Fibroblast of villous mesenchyme (primary cell): Measurements from ENCODE around the gene SGK1. TPM values are rescaled to one million over a fixed set of nuclear protein-coding genes. Genes with fewer than 3 reads are reported as not detected.
"Not testable (repeated sequence)": the region's sequence is repeated elsewhere in the genome, so short reads cannot be mapped to it uniquely, and the experiment has no call there.

Source experiments
- DNase-seq: peaks from one replicate; pipeline ENCODE4 v3.0.0-alpha.2; 2010; ENCODE audit warnings: low read depth
- H3K4me3 ChIP-seq: 2 replicates; pipeline ENCODE4 v1.5.1; 2011; ENCODE audit warnings: low read depth, mild to moderate bottlenecking, low read length
- CTCF ChIP-seq: IDR thresholded peaks from 2 replicates; pipeline ENCODE4 v1.5.1; 2012; ENCODE audit warnings: low read depth, mild to moderate bottlenecking, low read length; ENCODE audit not compliant: insufficient read depth
- total RNA-seq: library from RNA; depleted of rRNA; stranded (reverse); fragments of >200 nt; gene quantifications from 2 replicates; pipeline ENCODE4 v1.2.3, GENCODE V29; 2012

The SGK1 gene
- total RNA-seq, 1 donor = 244 TPM

- no peak for TF ChIP-seq CTCF
- no peak overlapping the region for H3K4me3 ChIP-seq
- no peak for DNase-seq
Measured at GRCh38 chr6:134216301-134217010, 101.5 kb downstream of the SGK1 start.

- H3K4me3 ChIP-seq, DNase-seq: not testable (repeated sequence)
Measured at GRCh38 chr6:134213410-134213809, 104.5 kb downstream of the SGK1 start.

DNA sequence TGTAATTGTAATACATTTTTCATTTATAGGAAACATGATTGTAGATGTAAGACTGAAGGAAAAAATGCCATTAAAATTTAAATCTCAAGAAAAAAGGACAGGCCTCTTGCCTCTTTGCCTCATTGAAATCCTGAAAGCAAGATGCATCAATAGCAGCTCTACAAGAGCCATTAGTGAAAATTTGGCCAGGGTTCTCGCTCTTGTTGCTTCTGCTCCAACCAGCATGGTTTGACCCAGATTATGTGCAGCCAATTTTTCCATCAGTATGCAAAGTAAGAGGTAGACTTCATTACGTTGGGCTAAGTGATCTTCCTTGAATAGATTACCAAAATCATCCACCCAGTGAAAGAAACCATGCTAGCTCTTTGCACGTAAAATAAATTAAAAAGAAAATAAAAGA, 106.6 kb downstream of the SGK1 start:
- DNase-seq = no peak
- H3K4me3 ChIP-seq = no peak overlapping the region
- no peak for TF ChIP-seq CTCF

- H3K4me3 ChIP-seq = no peak overlapping the region
- DNase-seq = no peak
- no peak for TF ChIP-seq CTCF
Measured at GRCh38 chr6:134207421-134207820, 110.5 kb downstream of the SGK1 start.

DNA sequence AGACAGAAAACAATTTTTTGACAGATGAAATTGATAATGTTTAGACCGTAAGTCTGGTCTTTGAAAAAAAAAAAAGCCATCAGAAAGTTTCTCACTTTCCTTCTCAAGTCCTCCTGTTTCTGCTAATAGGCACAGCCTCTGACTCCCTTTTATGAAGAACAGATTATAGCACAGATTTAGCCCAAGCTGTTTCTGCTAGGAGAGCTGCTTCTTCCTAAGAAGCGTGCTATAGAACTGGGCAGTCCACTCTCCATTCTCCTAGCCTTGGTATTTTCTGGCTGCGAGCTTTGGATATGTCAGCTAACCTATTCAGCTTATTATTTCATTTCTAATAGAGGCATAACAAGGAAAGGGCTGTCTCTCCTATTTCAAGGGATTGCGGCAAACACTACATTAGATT, 112.5 kb downstream of the SGK1 start:
- no peak overlapping the region for H3K4me3 ChIP-seq
- TF ChIP-seq CTCF = no peak
- no peak for DNase-seq

- not testable (repeated sequence) for H3K4me3 ChIP-seq, DNase-seq
Measured at GRCh38 chr6:134204759-134205158, 113.2 kb downstream of the SGK1 start.

DNA sequence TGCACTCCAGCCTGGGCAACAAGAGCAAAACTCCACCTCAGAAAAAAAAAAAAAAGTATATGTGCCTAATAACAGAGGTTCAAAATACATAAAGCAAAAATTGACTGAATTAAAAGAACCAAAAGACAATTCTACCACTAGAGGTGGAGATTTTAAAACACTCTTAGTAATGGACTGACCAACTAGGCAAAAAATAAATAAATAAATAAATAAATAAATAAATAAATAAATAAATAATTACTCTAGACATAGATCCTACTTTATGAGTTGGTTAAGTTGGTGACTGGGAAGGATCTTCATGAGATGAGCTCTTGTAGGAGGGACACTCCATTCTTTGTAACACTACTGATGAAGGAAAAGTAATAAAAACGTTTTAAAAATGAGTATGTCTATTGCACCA, 113.9 kb downstream of the SGK1 start:
- H3K4me3 ChIP-seq = no peak overlapping the region
- TF ChIP-seq CTCF = no peak
- DNase-seq = no peak

DNA sequence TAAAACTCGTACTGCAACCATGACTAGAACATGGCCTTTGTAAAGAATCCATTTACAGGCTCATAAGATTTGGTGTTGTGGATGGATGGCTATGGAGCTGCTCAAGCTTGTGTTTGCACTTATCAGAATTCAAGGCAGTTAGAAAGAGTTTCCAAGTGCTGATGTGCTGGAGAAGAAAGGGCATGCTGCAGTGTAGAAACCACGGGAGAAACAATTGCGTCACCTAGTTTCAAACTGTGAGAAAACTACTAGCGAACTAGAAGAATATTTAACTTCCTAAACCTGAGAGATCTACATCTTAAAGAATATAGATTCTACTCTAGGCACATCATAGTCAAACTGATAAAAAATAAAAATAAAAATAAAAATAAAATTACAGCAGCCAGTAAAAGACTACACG, 116.2 kb downstream of the SGK1 start:
- H3K4me3 ChIP-seq = no peak overlapping the region
- peak; percentile 22 for DNase-seq
- TF ChIP-seq CTCF = no peak
